HG02623 (cell line): ENCODE data around the gene GPC1.

ENCODE experiments used
- ATAC-seq: cut with Tn5 transposase; IDR thresholded peaks from one replicate; pipeline ENCODE4 v1.9.1; 2021; ENCODE audit warnings: moderate library complexity; ENCODE audit not compliant: unreplicated experiment

GPC1 gene

DNA sequence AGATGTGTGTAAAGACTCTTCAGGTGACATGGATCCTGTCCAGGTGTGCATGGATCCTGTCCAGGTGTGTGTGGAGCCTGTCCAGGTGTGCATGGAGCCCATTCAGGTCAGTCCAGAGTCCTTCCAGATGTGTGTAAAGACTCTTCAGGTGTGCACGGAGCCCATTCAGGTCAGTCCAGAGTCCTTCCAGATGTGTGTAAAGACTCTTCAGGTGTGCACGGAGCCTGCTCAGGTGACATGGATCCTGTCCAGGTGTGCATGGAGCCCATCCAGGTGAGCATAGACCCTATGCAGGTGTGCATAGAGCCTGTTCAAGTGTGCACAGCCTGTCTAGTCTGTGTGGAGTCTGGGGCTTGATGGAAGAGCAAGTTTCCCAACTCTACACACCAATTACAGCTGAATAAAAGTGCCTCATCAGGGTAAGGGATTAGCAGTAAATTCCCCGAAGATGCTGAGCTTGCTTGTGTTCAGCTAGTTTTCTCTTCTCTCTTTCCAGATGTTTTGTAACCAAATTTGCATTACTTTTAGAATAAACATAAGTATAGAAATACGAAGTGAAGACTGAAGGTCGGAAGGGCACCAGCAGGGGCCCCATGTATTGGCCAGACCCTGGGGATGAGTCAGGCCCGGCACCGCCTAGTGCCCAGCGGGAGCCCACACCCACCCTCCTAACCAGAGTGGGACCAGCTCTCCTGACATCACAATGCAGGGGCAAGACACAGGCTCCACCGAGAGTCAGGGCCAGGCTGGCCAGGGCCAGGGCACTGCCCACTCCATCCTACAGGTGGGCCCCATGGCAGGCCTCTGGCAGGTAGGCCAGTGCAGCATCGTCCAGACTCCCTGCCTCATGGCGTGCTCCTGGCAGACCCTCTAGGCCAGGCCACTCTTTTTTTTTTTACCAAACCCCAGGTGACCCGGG is 38.6 kb upstream of the GPC1 start:
- ATAC-seq: no peak

- no peak for ATAC-seq
Observed at GRCh38 chr2:240397542-240397916, 37.9 kb upstream of the GPC1 start.

- ATAC-seq: no peak
Observed at GRCh38 chr2:240397924-240398645, 37.4 kb upstream of the GPC1 start.

- ATAC-seq: no peak
Observed at GRCh38 chr2:240398661-240399267, 36.7 kb upstream of the GPC1 start.

- no peak for ATAC-seq
Observed at GRCh38 chr2:240399419-240400324, 35.8 kb upstream of the GPC1 start.

- no peak for ATAC-seq
Observed at GRCh38 chr2:240400371-240401161, 34.9 kb upstream of the GPC1 start.

DNA sequence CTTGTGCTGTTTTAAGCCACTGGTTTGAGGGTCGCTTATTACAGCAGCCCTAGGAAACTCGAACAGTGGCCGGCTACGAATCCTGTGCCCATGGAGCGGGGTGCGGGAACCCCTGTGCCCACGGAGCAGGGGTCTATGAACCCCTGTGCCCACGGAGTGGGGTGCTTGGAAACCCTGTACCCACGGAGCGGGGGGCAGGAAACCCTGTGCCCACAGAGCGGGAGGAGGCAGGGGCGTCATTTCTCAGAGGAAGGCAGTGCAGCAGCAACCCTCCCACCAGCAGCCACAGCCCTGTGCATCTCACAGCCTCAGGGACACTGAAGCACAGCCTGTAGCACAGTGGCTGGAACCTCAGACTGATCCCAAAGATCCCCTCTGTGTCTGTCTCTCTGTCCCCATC is 34.2 kb upstream of the GPC1 start:
- ATAC-seq: no peak

DNA sequence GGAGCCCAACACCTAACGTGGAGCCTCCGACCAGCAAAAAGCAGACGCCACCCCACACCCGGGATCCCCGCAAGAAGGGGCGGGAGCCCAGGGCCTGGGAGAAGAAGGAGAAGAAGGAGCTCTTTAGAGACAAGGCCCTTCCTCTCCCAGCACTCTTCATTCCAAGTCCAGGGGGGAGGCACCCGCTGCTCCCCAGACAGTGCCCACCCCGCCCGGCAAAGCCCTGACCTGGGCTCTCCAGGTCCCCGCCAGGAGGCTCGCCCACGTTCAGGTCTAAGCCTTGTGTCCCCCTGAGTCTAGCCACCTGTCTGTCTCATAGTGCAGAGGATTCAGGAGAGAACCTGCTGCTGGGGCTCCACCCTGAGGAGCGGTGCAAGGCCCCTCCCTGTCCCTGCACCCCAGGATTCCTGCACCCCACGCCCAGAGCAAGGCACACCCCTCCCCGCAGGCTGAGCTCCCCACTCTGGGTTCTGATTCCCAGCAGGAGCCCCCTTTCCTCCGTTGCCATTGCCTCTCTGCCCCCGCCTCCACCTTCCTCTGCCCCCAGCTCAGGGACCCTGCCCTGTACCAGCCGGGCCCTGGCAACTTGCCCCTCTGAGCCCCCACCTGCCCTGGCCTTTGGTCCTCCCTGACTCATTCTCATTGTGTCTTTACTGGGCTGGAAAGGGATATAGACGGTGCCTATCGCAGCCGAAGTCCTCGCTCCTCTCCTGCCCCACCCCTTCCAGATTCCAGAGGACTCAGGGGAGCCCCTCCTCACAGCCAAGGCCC is 33.5 kb upstream of the GPC1 start:
- no peak for ATAC-seq

GRCh38 chr2:240402566-240403272 is 32.7 kb upstream of the GPC1 start:
- no peak for ATAC-seq

GRCh38 chr2:240403396-240404104 is 31.9 kb upstream of the GPC1 start:
- no peak for ATAC-seq

GRCh38 chr2:240404174-240404852 is 31.1 kb upstream of the GPC1 start:
- no peak for ATAC-seq

DNA sequence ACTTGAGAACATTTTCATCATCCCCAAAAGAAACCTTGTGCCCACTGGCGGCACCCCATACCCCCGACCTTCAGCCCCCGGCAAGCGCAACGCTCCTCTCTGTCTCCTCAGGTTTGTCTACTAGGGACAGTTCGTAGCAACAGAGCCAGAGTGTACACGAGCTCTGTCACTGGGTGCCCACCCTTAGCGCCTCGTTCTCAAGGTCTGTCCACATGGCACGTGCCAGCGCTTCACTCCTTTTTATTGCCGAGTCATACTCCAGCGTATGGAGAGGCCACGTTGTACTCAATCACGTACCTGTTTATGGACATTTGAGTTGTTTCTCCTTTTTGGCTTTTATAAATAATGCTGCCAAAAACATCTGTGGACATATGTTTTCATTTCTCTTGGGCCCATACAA is 30.3 kb upstream of the GPC1 start:
- ATAC-seq: no peak

GRCh38 chr2:240405684-240406313 is 29.7 kb upstream of the GPC1 start:
- no peak for ATAC-seq

- no peak for ATAC-seq
Observed at GRCh38 chr2:240407090-240407489, 28.4 kb upstream of the GPC1 start.

- no peak for ATAC-seq
Observed at GRCh38 chr2:240410004-240410403, 25.5 kb upstream of the GPC1 start.

DNA sequence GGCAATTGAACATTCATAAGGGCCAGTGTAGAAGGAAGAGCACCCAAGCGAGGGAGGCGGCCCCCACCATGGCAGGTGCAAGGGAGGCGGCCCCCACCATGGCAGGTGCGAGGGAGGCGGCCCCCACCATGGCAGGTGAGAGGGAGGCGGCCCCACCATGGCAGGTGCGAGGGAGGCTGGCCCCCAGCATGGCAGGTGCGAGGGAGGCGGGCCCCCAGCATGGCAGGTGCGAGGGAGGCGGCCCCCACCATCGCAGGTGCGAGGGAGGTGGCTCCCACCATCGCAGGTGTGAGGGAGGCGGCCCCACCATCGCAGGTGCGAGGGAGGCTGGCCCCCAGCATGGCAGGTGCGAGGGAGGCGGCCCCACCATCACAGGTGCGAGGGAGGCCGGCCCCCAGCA is 24.7 kb upstream of the GPC1 start:
- no peak for ATAC-seq
